Stimulated activated naive CD4-positive, alpha-beta T cell (primary cell): ENCODE data around the gene ADAM22.

Experiments used
- DNase-seq, 6 experiments: peaks; one replicate each; lab custom pipeline; 2025; lab: John Stamatoyannopoulos, UW

ADAM22 gene

DNA sequence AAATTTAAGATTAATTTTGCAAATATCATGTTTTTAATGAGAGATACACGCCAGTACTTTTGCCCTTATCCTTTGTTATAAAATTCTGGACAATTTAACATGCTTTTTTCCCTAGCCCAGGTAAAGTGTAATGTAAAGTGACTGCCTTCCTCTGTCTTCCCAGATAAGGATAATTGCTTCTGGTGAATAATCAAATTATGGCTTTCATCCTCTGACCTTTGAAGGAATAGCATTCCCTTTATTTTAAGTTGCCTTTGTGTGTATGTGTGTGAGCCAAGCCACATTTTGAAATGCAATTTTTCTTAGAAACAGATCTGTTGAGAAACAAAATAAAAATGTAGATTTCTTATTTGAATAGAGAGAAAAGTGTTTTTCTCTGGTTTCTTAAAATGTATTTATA is 107.5 kb downstream of the ADAM22 start:
- no peak for DNase-seq

DNA sequence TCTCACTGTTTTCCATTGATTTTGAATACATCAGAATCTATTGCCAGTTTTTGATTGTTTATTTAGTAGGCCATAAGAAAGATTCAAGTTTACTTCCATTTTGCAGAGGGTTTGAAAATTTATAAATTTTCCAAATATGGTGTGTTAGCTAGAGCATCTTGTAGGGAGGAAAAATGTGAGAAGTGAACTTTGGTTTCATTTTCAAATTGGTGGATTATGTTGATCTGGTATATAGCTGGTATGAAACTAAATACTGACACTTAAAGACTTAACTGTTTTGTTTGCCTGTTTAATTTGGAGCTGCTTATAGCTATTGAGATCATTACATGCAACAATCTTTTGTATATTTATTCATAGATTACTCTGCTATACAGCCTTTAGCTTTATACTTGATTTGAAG is 108.1 kb downstream of the ADAM22 start:
- DNase-seq, result no peak

- DNase-seq, result no peak
Measured at GRCh38 chr7:88042803-88043202, 108.8 kb downstream of the ADAM22 start.

GRCh38 chr7:88044069-88044468 is 110.0 kb downstream of the ADAM22 start:
- DNase-seq, result no peak

GRCh38 chr7:88046839-88047573 is 113.0 kb downstream of the ADAM22 start:
- DNase-seq, result no peak

- DNase-seq, result no peak
Measured at GRCh38 chr7:88057655-88058054, 123.6 kb downstream of the ADAM22 start.

DNA sequence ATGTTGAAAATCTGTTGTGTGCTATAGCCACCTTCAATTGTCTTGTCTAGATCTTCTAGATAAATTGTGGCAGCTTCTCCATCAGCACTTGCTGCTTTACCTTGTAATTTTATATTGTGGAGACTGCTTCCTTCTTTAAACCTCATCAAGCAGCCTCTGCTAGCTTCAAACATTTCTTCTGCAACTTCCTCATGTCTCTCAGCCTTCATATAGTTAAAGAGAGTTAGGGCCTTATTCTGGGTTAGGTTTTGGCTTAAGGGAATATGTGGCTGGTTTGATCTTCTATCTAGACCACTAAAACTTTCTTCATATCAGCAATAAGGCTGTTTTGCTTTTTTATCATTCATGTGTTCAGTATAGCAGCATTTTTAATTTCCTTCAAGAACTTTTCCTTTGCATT is 128.2 kb downstream of the ADAM22 start:
- DNase-seq, result no peak

DNA sequence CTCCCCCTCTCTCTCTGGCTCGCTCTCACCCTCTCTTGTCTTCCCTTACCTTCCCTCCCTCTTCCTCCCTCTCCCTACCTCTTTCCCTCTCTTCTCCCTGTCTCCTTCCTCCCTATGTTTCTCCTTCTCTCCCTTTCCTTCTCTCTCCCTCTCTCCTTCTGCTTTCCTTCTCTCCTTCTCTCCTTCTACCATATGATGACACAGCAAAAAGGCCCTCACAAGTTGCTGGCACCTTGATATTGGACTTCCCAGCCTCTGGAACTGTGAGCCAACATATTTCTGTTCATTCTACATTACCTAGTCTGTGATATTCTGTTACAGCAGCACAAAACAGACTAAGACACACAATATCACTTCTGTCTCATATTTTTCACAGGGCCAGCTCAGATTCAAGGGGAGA is 135.0 kb downstream of the ADAM22 start:
- DNase-seq, result no peak

- no peak for DNase-seq
Measured at GRCh38 chr7:88071994-88072714, 138.1 kb downstream of the ADAM22 start.

DNA sequence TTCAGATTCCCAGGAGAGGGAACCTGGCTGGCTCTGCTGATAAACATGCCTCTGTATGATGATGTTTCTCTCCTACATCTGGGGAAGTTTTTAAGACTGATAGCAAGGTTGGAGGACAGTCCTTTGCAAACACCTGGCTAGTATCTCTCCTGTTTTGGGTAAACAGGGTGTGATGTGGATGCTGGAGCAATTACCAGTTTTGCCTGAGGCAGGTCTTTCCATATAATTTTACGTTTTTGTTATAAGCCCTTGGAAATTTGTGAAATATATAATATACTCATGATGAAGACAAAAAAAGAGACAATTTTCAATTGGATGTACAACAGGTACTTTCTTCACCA is 138.6 kb downstream of the ADAM22 start:
- no peak for DNase-seq

- DNase-seq, result no peak
Measured at GRCh38 chr7:88073626-88074025, 139.6 kb downstream of the ADAM22 start.

- DNase-seq, result no peak
Measured at GRCh38 chr7:88075216-88075615, 141.2 kb downstream of the ADAM22 start.

- DNase-seq, result no peak
Measured at GRCh38 chr7:88083883-88084282, 149.8 kb downstream of the ADAM22 start.

GRCh38 chr7:88089561-88089960 is 155.5 kb downstream of the ADAM22 start:
- no peak for DNase-seq

DNA sequence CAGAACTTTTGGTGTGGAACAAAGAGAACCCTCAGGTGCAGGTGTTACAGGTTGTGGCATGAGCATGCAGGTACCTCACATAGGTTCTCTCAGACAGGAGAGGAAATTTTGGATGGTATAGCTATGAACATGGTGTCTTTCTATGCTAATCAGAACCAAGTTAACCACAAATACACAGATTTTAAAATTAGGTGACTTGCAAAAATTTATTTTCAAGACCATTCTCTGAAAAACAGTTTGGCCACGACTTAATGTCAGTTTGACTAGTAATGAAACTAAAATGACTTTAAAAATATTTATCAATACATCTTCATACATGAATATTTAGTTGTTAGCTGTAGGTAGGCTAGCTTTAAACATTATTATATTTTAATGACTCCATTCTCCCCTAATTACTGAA is 156.2 kb downstream of the ADAM22 start:
- DNase-seq, result no peak

GRCh38 chr7:88090671-88091070 is 156.6 kb downstream of the ADAM22 start:
- no peak for DNase-seq

DNA sequence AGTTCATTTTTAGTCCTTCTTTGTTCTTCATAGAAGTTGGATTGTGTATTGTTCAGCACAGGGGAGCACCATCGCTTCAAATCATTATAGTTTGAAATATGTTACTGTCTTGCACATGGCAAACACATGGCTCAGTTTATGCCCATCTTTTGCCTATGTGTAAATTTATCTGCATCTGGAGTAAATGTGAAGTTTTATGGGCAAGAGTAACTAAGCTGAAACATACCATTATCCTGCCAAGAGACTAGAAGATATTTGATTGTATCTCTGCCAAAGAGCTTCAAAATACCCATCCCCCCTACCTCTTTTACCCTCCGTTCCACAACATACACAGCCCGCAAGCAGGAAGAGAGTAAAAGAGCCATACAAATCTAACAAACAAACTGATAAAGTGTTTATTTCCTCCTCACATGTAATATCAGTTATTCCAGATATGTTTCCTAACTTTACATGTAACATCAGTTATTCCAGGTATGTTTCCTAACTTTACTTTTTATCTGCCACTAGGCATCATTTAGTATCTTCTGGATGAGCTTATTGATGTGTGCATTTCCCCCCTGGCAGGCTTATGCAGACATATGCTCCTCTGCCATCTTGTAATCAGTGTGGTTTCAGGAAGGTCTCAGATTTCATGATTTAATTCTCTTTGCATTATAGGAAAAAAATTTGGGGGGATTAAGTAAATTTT is 158.1 kb downstream of the ADAM22 start:
- DNase-seq, result no peak

GRCh38 chr7:88092676-88092999 is 158.6 kb downstream of the ADAM22 start:
- no peak for DNase-seq

GRCh38 chr7:88101769-88102168 is 167.7 kb downstream of the ADAM22 start:
- DNase-seq, result no peak

- DNase-seq, result no peak
Measured at GRCh38 chr7:88102675-88103074, 168.6 kb downstream of the ADAM22 start.

DNA sequence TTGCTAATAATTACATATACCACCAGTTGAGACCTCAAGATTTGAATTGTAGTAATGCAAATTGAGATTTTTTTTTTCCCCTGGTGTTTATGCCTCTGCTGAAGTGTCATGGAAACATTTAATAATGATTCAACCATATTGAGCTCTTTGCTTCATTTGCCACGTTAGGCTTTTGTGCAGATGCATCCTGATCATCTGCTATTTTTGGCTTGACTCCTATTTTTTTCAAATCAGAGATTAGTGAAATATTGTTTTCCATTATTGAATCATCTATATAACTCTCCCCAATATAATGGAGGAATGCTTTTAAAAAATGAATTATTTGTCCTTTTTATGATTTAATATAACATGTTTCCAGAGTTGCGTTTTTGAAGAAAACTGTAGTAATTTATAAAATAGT is 170.7 kb downstream of the ADAM22 start:
- no peak for DNase-seq

DNA sequence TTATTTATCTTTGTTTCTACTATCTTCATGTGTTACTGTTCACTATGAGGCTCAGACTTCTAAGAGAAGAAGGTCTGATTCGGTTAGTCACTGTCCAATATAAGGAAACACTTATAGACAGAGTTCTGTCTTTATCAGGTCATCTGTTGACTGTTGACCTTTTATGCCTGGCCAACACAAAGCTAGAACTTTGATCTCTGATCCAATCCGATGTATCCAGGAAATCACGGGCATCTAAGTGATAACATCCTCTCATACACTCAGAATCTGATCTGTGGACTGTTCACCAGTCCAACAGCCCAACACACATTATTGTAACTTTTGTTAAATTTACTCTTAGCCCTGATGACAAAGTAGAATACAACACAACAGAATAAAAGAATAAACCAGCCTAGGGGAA is 171.2 kb downstream of the ADAM22 start:
- no peak for DNase-seq

DNA sequence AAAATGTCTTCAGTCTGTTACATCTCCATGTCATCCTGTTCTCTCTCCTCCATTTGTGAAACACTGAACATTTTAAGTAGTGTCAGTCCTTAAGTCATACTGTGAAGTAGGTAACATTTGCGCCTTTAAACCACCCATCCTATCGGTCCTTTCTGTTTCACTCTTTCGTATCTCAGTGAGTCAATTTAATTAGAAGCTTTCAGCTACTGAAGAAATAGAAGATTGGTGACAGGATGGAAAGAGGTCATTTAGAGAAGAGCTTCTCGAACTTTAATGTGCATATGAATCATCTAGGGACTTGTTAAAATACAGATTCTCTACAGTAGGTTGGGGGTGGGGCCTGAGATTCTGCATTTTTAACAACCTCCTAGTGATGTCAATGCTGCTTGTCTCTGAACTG is 172.4 kb downstream of the ADAM22 start:
- no peak for DNase-seq
